Natural killer cell (primary cell): ENCODE measurements around the gene SCRT2. TPM values are rescaled to one million over a fixed set of nuclear protein-coding genes. Genes with fewer than 3 reads are reported as not detected.

Experiments used
- ATAC-seq, 3 donors: fragments of 150-1000 bp in 2 of 3; fragments of 200-7000 bp in 1 of 3; cut with Tn5 transposase; 1 replicate in 1 of 3; 2 replicates in 2 of 3; pipeline ENCODE4 v1.10.0; 2021; ENCODE audit warnings: mild to moderate bottlenecking in 2 of 3, moderate library complexity in 2 of 3
- DNase-seq, 2 donors: peaks; one replicate each; pipeline versions ENCODE4 v3.0.0 to v3.0.0-alpha.2; 2013 to 2021; ENCODE audit warnings: mixed read lengths in 1 of 2
- H3K27ac ChIP-seq: one replicate; pipeline ENCODE4 v1.5.1; 2013; ENCODE audit warnings: mild to moderate bottlenecking, low read length
- H3K27me3 ChIP-seq: one replicate; pipeline ENCODE4 v1.6.1; 2013; ENCODE audit warnings: low read length; ENCODE audit not compliant: control insufficient read depth, insufficient read depth
- H3K36me3 ChIP-seq: one replicate; pipeline ENCODE4 v1.6.1; 2013; ENCODE audit warnings: low read length; ENCODE audit not compliant: control insufficient read depth, insufficient read depth
- H3K4me1 ChIP-seq: one replicate; pipeline ENCODE4 v1.6.1; 2013; ENCODE audit warnings: low read length; ENCODE audit not compliant: control insufficient read depth, insufficient read depth
- H3K4me3 ChIP-seq: one replicate; pipeline ENCODE4 v1.5.1; 2013; ENCODE audit warnings: low read length
- H3K9me3 ChIP-seq: one replicate; pipeline ENCODE4 v1.6.1; 2013; ENCODE audit warnings: low read length; ENCODE audit not compliant: control insufficient read depth, insufficient read depth
- H3K27ac Mint-ChIP-seq, 2 donors: one replicate each; pipeline ENCODE4 v1.8.0; 2022; ENCODE audit warnings: mild to moderate bottlenecking in 2 of 2, mixed read lengths in 2 of 2, moderate library complexity in 1 of 2
- H3K27me3 Mint-ChIP-seq, 2 donors: one replicate each; pipeline ENCODE4 v1.8.0; 2022; ENCODE audit warnings: low read depth in 2 of 2, mixed read lengths in 2 of 2
- H3K36me3 Mint-ChIP-seq: one replicate; pipeline ENCODE4 v1.8.0; 2022; ENCODE audit warnings: mixed read lengths
- H3K4me1 Mint-ChIP-seq, 2 donors: one replicate each; pipeline ENCODE4 v1.8.0; 2022; ENCODE audit warnings: mixed read lengths in 2 of 2
- H3K4me3 Mint-ChIP-seq: one replicate; pipeline ENCODE4 v1.8.0; 2022; ENCODE audit warnings: mild to moderate bottlenecking, moderate library complexity, mixed read lengths
- H3K9me3 Mint-ChIP-seq, 2 donors: one replicate each; pipeline ENCODE4 v1.8.0; 2022; ENCODE audit warnings: mixed read lengths in 2 of 2
- CTCF ChIP-seq: fragments of 200-600 bp; IDR thresholded peaks from one replicate; pipeline ENCODE4 v1.8.0; 2022; ENCODE audit warnings: antibody characterized with exemption
- WGBS: methylation state at CpG from one replicate; pipeline ENCODE4 v1.1.7; 2013; ENCODE audit warnings: missing lambda C conversion rate; ENCODE audit not compliant: insufficient coverage; 5-methylcytosine and 5-hydroxymethylcytosine counted together
- intact Hi-C: fragments of 100-400 bp; cut with micrococcal nuclease; formaldehyde crosslinking; loops from one replicate; pipeline ENCODE4 v1.14.2; 2022
- total RNA-seq, 4 donors: library from RNA; stranded (reverse); fragments of 120-200 nt in 1 of 4; gene quantifications; one replicate each; pipeline versions ENCODE4 v1.2.3 to v1.2.4, GENCODE V29; 2013 to 2022

The SCRT2 gene
- total RNA-seq, 3 donors from 2014 or later (not counting 1 experiment from before 2014, with no cell fraction given): not detected

- Histone ChIP-seq H3K9me3 (no peaks in the 10 kb centered on the region), H3K36me3 (peaks cover 8% of the 10 kb centered on the region), H3K27ac (peak overlapping the region; percentile 38), H3K27me3 (no peaks in the 10 kb centered on the region), H3K4me1 (peaks cover 22% of the 10 kb centered on the region), H3K4me3 (peak overlapping the region; percentile 59)
- Mint-ChIP-seq H3K9me3 (no peaks in the 10 kb centered on the region), H3K4me1 (peaks cover 39 to 48% of the 10 kb centered on the region in 2 donors), H3K27me3 (peaks cover 6 to 11% of the 10 kb centered on the region in 2 donors), H3K36me3 (no peaks in the 10 kb centered on the region), H3K4me3 (peak overlapping the region; percentile 85), H3K27ac (peak overlapping the region; percentile 68 to 76)
- no peak for TF ChIP-seq CTCF
- DNase-seq: peak in 1 of 2 donors; percentile 27
- intact Hi-C loops: loop anchor here (5.0 kb wide), 1 partner anchor 180 kb away; the partner anchor contains the start of gene FAM110A
- ATAC-seq: no peak
- WGBS: 6% methylated on average over 36 of the region's 36 CpGs
Measured at GRCh38 chr20:652615-653109, 22.9 kb downstream of the SCRT2 start.

GRCh38 chr20:651713-652614 is 23.6 kb downstream of the SCRT2 start:
- H3K4me1 ChIP-seq: peaks cover 22% of the 10 kb centered on the region
- H3K4me1 Mint-ChIP-seq: peaks cover 39 to 48% of the 10 kb centered on the region in 2 donors

DNA sequence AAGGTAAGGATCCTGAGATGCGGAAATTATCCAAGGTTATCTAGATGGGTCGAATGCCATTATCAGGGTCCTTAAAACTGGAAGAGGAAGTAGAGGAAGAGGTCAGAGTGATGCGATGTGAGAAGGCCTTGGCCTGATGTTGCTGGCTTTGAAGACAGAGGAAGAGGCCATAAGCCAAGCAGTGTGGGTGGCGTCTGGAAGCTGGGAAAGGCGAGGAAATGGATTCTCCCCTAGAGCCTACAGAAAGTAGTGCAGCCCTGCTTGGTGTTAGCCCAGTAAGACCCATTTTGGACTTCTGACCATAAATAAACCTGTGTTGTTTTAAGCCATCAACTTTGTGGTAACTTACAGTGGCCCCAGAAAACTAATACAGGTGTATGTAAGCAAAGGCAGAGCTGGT is 24.6 kb downstream of the SCRT2 start:
- peaks cover 0 to 3% of the 10 kb centered on the region in 2 donors for H3K27me3 Mint-ChIP-seq
- Histone ChIP-seq H3K4me1 (peaks cover 22% of the 10 kb centered on the region), H3K36me3 (peaks cover 16% of the 10 kb centered on the region), H3K27me3 (no peaks in the 10 kb centered on the region), H3K27ac (no peak overlapping the region), H3K4me3 (no peak overlapping the region), H3K9me3 (no peaks in the 10 kb centered on the region)
- DNase-seq: no peak
- TF ChIP-seq CTCF: no peak
- no peaks in the 10 kb centered on the region for H3K9me3 Mint-ChIP-seq
- intact Hi-C loops: loop anchor here (5.0 kb wide), 1 partner anchor 181 kb away; the partner anchor contains the start of gene FAM110A
- no peak for ATAC-seq
- no peaks in the 10 kb centered on the region for H3K36me3 Mint-ChIP-seq
- WGBS: 92% methylated on average over 5 of the region's 5 CpGs
- peak overlapping the region; percentile 85 for H3K4me3 Mint-ChIP-seq
- peaks cover 39 to 48% of the 10 kb centered on the region in 2 donors for H3K4me1 Mint-ChIP-seq
- H3K27ac Mint-ChIP-seq: peak overlapping the region; percentile 68 to 76

More at GRCh38 chr20:651713-652614, 23.6 kb downstream of the SCRT2 start:
- Histone ChIP-seq H3K27me3 (no peaks in the 10 kb centered on the region), H3K9me3 (no peaks in the 10 kb centered on the region), H3K36me3 (peaks cover 15% of the 10 kb centered on the region), H3K4me3 (peak overlapping the region; percentile 59), H3K27ac (peak overlapping the region; percentile 38)
- 66% methylated on average over 19 of the region's 20 CpGs for WGBS
- DNase-seq (no peak), ATAC-seq (no peak)
- Mint-ChIP-seq H3K9me3 (no peaks in the 10 kb centered on the region), H3K27me3 (peaks cover 3 to 6% of the 10 kb centered on the region in 2 donors), H3K4me3 (peak overlapping the region; percentile 85), H3K36me3 (no peaks in the 10 kb centered on the region), H3K27ac (peak overlapping the region; percentile 68 to 76)
- intact Hi-C loops: loop anchor here (5.0 kb wide), 1 partner anchor 180 kb away; the partner anchor contains the start of gene FAM110A
- no peak for TF ChIP-seq CTCF
